Renal cortex interstitium (tissue), 15 donors: Measurements from ENCODE around the gene TOP2A. TPM values are rescaled to one million over a fixed set of nuclear protein-coding genes. Genes with fewer than 3 reads are reported as not detected.
A peak's percentile ranks its signal among the peaks of the same experiment; 100 is the strongest.

Experiments used
- DNase-seq, 11 donors: peaks; one replicate each; pipeline ENCODE4 v3.0.0-alpha.2; 2013; ENCODE audit warnings: low read depth in 9 of 11, low spot score in 4 of 11; ENCODE audit errors: extremely low read depth in 1 of 11
- long read RNA-seq, 16 experiments: transcript quantifications; one replicate each; lab custom pipeline, GENCODE V29; 2026
- polyA plus RNA-seq, 3 donors: library from polyadenylated mRNA; unstranded; fragments of 120-200 nt; gene quantifications; one replicate each; pipeline ENCODE4 v1.2.1, GENCODE V29; 2013; ENCODE audit not compliant: insufficient read length in 3 of 3

The TOP2A gene, protein sequence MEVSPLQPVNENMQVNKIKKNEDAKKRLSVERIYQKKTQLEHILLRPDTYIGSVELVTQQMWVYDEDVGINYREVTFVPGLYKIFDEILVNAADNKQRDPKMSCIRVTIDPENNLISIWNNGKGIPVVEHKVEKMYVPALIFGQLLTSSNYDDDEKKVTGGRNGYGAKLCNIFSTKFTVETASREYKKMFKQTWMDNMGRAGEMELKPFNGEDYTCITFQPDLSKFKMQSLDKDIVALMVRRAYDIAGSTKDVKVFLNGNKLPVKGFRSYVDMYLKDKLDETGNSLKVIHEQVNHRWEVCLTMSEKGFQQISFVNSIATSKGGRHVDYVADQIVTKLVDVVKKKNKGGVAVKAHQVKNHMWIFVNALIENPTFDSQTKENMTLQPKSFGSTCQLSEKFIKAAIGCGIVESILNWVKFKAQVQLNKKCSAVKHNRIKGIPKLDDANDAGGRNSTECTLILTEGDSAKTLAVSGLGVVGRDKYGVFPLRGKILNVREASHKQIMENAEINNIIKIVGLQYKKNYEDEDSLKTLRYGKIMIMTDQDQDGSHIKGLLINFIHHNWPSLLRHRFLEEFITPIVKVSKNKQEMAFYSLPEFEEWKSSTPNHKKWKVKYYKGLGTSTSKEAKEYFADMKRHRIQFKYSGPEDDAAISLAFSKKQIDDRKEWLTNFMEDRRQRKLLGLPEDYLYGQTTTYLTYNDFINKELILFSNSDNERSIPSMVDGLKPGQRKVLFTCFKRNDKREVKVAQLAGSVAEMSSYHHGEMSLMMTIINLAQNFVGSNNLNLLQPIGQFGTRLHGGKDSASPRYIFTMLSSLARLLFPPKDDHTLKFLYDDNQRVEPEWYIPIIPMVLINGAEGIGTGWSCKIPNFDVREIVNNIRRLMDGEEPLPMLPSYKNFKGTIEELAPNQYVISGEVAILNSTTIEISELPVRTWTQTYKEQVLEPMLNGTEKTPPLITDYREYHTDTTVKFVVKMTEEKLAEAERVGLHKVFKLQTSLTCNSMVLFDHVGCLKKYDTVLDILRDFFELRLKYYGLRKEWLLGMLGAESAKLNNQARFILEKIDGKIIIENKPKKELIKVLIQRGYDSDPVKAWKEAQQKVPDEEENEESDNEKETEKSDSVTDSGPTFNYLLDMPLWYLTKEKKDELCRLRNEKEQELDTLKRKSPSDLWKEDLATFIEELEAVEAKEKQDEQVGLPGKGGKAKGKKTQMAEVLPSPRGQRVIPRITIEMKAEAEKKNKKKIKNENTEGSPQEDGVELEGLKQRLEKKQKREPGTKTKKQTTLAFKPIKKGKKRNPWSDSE (N-terminal part only)
- 100 to 1,000 TPM; 154 to 213 (median 186) TPM for polyA plus RNA-seq
- long read RNA-seq, donor 1, partial matches to known transcripts, result 62 of 62 reads
- long read RNA-seq, donor 1, other reads (novel, unspliced or antisense), result 0 of 62 reads
- long read RNA-seq, donor 2, partial matches to known transcripts, result 735 of 749 reads
- long read RNA-seq, donor 2, other reads (novel, unspliced or antisense), result 11 of 749 reads
- long read RNA-seq, donor 3, full-length matches to known transcripts, result 4 of 89 reads
- long read RNA-seq, donor 3, partial matches to known transcripts, result 85 of 89 reads
- long read RNA-seq, donor 3, other reads (novel, unspliced or antisense), result 0 of 89 reads
- long read RNA-seq, donor 4, partial matches to known transcripts, result 54 of 55 reads
- long read RNA-seq, donor 4, other reads (novel, unspliced or antisense), result 0 of 55 reads
- long read RNA-seq, donor 5, result 0 reads
- long read RNA-seq, donor 6, partial matches to known transcripts, result 72 of 73 reads
- long read RNA-seq, donor 6, other reads (novel, unspliced or antisense), result 0 of 73 reads
- long read RNA-seq, donor 7, partial matches to known transcripts, result 117 of 119 reads
- long read RNA-seq, donor 7, other reads (novel, unspliced or antisense), result 0 of 119 reads
- long read RNA-seq, donor 8, result 0 reads
- long read RNA-seq, donor 9, full-length matches to known transcripts, result 2 of 37 reads
- long read RNA-seq, donor 9, partial matches to known transcripts, result 35 of 37 reads
- long read RNA-seq, donor 9, other reads (novel, unspliced or antisense), result 0 of 37 reads
- long read RNA-seq, donor 10, partial matches to known transcripts, result 54 of 56 reads
- long read RNA-seq, donor 10, other reads (novel, unspliced or antisense), result 0 of 56 reads
- long read RNA-seq, donor 11, partial matches to known transcripts, result 719 of 731 reads
- long read RNA-seq, donor 11, other reads (novel, unspliced or antisense), result 12 of 731 reads
- long read RNA-seq, donor 12, partial matches to known transcripts, result 8 of 8 reads
- long read RNA-seq, donor 12, other reads (novel, unspliced or antisense), result 0 of 8 reads
- long read RNA-seq, donor 13, result 0 reads
- long read RNA-seq, donor 14, full-length matches to known transcripts, result 4 of 50 reads
- long read RNA-seq, donor 14, partial matches to known transcripts, result 46 of 50 reads
- long read RNA-seq, donor 14, other reads (novel, unspliced or antisense), result 0 of 50 reads
- long read RNA-seq, donor 15, partial matches to known transcripts, result 13 of 13 reads
- long read RNA-seq, donor 15, other reads (novel, unspliced or antisense), result 0 of 13 reads
- long read RNA-seq, donor 16, full-length matches to known transcripts, result 10 of 277 reads
- long read RNA-seq, donor 16, partial matches to known transcripts, result 267 of 277 reads
- long read RNA-seq, donor 16, other reads (novel, unspliced or antisense), result 0 of 277 reads

DNA sequence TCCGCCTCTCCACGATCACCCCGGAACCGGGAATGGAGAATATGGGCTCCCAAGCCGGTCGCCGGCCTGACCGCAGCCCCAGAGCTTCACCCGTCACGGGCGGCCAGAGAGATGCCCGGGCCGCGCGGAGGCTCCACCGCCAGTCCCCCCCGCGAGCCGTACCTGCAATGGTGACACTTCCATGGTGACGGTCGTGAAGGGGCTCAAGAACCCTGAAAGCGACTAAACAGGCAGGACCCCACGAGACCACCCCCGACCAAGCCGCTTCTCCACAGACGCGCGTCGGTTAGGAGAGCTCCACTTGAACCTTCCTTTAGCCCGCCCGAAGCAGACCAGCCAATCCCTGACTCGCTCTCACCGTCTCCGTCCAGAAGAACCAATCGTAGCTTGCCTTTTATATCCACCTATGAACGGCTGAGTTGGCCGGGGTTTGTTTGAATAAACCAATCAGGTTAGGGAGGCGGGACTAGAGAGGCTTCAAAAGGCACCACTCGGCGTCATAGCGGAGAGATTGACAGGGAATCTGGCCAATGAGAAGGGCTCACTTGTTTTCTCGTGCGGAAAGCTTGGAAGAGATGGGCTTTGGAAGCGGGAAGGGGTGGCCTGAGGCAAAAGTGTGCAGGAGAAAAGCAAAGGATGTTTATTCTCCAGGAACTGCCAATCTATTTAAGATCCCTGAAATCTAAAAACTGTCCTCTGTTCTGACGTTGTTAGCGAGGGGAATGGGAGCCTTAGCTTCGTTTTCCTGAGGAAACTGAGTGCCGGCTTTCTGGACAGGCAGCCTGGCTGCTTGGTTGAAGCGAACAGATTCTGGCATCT is at the start of gene TOP2A:
Gene TOP2A, minus strand, starts transcription at position 288 of the 819 bp plus-strand sequence. Its CDS starts 105 bp downstream, at position 183.
- DNase-seq, result peak; percentile 100

DNA sequence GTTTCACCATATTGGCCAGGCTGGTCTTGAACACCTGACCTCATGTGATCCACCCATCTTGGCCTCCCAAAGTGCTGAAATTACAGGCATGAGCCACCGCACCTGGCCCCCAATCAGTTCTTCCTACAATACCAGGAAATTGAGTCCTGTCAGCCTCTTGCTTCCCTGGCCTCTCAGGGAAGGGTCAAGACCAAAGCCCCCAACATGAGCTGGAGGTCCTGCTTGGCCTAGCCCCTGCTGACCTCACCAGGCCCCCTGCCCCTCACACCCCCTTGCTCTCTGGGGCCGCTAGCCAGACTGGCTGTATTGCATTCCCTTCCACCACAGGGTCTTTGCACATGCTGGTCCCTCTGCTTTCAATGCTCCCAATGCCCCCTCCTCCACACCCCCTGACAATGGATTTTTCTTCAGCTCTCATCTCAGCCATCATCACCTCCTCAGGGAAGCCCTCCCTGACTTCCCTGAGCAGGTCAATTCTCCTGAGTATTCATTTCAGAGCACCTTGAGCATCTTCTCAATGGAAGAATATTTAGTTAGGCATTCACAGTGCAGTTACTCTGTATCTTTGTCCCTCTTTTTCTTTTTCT is 49.7 kb upstream of the TOP2A start:
- DNase-seq, result no peak

DNA sequence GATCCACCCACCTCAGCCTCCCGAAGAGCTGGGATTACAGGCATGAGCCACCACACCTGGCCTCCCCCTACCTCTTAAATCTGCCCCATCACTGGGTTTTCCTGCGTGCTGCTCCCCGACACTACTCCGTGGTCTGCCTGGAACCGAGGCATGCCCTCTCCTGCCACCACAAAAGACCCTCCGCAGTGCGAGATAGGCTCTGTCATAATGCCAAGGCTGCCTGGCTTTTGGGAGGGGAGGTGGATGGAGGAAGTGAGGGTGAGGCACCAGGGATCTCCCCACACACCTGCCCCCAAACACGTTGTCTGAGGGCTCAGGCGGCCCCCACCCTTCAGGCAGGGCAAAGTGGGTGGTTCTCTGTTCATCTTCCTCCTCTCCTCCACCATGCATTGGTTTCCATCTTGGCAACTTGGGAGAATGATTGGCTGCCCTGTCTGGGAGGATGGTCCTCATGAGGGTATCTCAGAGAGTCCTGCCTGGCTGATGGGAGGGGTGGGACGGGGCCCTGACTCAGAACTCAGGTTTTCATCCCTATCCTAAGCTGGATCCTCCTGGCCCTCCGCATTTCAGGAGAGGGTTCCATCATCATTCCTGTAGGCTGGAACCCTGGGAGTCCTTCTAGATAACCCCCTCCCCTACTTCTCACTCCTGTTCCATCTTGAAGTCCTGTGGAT is 48.7 kb upstream of the TOP2A start:
- DNase-seq, result no peak

DNA sequence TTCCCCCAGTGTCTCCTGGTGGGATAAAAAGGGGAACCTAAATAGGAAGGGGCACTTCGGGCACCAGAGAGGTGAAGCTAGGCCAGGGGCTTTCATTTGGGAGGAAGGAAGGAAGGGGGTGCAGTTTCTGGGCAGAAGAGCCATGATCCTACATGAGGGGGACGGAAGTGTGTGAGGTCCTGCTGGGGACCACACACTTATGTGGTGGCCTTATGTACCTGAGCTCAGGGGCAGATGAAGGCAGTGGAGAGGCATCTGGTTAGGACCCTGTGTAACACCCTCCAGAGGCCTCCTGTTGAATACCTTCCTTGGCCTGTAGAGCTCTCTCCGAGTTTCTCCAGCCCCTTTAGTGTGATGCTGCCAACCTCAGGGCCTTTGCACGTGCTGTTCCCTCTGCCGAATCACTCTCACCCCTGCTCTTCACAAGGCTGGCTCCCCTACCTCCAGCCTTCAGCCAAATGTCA is 46.7 kb upstream of the TOP2A start:
- DNase-seq, result no peak

DNA sequence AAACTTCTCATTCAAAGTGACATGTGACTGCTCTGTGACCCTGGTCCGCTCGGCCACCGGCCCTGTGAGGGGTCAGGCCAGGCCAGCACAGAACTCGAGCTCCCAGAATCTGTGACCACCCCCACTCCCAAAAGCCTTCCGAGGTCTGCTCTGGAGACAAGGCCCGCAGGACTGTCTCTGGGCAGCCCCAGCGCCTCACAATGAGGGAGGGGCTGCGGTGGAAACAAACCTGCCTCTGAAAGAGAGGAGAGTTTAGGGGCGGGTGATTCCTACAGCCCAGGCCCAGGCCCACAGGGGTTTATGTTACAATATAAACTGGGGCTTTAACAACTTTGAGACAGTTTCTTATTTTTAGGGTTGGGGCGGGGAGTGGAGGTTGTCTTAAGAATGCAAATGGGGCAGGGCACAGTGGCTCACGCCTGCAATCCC is 45.4 kb upstream of the TOP2A start:
- DNase-seq, result no peak

DNA sequence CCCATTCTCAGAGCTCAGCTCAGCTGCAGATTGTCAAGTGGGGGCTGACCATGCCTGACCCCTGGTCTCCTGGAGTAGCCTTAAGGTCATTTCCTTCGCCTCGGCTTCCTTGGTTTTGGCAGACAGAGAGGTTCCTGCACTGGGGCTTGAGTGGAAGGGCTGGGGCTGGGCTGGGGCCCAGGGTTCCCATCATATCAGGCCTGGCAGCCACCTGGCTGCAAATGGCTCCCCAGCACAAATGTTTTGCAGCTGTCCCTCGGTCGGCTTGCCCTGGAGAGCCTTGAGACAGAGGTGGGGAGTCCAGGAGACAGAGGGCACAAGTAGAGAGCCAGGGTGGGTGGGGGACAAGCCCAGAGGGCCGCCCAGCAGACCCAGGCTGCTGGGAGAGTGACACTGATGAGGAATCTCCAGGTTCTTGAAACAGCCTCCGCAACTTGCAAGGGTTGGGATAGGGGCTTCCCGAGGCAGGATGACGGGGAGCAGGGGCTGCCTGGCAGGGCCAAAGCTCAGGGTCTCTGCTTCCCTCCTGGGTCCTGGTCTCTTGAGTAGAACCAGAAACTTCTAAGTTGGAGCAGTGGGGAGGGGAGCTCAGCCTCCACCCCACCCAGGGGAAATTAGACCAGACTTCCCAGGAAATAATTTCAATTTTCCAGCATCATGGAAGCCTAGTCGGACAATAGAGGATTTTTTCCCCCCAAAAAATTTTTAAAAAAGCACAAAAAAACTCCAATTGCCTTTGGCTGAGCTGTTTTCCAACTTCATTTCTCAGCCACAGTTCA is 44.8 kb upstream of the TOP2A start:
- no peak for DNase-seq

DNA sequence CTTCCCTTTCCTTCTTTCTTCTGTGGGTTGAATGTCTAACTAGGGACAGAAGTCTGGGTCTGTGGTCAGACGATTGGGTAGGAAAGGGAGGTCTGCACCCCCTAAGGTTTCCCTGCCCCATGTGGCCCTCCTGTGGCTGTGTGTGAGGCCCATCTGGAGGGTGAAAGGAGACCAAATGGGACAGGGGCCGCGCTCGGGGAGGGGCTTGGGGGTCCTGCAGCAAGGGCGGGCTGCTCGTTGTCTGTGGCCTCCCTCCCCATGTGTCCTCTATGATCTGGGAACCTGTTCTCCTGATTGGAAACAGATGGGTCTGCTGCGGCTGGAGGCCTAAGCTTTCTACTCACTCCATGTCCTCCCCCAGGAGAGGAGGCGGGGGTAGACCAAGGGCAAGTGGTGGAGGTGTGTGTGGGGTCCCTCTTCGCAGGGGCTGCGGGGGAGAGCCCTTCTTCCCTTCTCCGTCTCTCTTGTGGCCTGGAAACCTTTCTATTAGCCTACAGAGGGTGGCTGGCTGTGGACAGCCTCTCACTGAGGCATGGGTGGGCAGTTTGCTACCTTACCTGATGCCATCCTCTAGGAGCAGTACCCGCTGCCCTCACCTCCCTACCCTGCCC is 44.1 kb upstream of the TOP2A start:
- no peak for DNase-seq

DNA sequence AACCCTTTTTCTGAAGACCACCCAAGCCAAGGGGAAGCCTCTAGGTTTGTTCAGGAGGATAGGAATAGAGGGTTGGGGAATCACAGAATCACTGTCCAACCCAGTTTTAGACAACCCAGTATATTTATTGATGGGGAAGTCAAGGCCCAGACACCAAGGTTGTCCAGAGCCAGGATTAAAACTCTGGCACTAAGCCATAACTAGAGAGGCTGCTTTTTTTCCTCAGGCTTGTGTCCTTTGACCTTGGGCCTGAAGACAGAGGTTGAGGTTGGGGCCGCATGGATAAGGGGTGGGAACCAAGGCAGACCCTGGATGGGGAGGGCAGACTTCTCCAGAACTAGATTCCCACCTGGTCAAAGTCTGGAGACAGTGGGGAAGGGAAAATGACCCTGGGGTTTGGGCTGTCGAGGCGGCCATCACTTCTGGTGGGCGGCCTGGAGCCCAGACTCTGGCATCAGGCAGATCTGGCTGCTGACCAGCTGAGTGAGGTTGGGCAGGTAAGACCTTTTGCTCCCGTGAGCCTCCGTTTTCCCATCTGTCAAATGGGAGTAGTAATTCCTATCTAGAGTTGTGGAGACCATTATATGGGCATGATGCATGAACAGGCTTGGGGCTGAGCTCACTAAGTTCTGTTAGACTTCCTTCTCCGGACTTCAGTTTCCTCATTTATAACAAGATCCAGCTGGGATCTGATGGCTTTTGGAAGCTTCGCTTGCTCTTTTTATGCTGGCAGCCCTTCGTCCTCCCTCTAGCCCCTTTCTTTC is 43.5 kb upstream of the TOP2A start:
- DNase-seq, result no peak

DNA sequence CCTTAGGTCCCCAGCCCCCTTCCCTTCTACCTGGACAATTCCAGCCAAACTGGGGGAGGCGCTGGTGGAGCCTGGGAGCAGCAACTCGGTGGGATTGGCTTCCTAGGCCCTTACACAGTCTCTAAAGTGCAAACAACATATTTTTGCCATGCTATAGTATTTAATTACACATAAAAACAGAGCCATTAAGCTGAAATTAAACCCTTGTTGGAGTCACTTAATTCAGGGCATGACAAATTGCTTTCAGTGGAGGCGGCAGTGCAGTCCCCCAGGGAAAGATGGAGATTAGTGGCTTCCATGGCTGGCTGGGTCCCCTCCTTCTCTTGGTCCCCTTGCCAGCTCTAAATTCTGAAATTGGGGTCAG is 42.9 kb upstream of the TOP2A start:
- DNase-seq, result no peak

DNA sequence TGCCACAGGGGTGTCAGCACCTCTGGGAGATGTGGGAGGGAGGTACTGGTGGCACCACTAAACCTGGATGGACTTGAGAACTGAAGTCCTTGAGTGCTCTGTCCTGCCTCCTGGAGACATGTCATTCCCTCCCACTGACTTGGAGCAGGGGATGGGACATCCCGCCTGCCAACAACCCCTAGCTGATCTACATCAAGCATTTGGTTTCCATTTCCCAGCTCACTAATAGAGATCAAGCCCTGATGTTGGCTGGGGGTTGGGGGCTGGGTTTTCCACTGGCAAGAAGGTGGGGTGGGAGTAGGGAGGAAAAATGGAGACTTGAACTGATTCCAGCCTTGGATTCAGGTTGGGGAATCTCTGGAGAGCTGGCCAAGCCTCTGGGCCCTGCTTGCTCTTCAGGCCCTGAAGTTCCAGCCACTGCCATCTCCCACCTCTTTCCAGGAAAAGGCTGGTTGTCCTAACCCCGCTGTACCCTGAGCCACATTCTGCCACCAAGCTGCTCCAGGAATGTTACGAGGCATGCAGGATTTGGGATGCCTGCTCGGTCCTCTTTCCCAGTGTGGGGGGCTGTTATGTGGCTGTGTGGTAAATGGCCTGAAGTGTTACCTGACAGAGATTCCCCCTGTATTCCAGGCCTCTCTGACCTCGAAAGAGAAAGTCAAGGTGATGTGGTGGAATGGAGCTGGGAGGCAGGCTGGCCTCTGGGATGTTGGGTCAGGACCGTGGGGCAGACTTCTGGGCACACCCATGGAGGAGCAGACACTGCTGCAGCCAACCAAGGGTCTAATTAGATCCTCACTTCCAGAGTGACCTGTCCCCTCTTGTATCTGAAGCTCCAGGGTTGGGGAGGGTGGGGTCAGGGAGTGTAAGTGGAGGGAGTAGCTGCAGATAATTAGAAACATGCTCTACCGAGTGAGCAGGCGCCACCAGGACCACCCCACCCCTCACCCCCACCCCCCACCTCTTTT is 42.2 kb upstream of the TOP2A start:
- no peak for DNase-seq

DNA sequence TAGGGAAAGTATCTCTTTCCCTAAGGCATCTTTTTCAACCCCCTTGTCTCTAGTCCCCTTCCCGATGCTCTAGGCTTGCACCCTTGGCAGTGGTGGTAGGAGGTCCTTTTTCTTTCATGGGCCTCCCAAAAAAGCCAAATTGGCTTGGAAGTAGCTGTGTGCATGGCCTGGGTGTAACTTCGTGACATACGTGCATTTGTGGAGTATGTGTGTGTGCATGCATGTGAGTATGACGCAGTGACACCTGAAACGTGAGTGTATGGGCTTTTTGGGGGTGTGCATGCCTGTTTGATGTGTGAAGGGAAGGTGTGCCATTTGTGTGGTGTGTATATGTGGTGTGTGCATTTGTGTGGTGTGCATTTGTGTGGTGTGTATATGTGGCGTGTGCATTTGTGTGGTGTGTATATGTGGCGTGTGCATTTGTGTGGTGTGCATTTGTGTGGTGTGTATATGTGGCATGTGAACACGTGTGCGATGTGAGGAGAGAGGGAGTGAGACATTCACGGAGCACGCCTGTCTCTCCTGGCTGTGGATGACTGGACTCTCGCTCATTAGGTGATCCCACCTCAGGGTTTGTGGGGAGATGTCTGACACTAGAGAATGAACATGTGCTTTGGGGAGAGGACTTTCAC is 41.3 kb upstream of the TOP2A start:
- no peak for DNase-seq
